Heart left ventricle (tissue), 16 donors: ENCODE data around the gene SYNDIG1. TPM values are rescaled to one million over a fixed set of nuclear protein-coding genes. Genes with fewer than 3 reads are reported as not detected.

Experiments used
- ATAC-seq, 4 donors: fragments of 200-7000 bp; cut with Tn5 transposase; one replicate each; pipeline ENCODE4 v1.9.1; 2020 to 2022; ENCODE audit warnings: moderate library complexity in 4 of 4, mild to moderate bottlenecking in 3 of 4, moderate number of reproducible peaks in 1 of 4
- DNase-seq, 5 donors: peaks; one replicate each; pipeline ENCODE4 v3.0.0-alpha.2; 2020
- H3K27ac ChIP-seq, 12 donors: fragments of 200-600 bp; sonication (generic) in 4 of 12; one replicate each; pipeline versions ENCODE4 v1.5.0 to v1.8.0; 2016 to 2022; ENCODE audit warnings: mild to moderate bottlenecking in 2 of 12
- H3K27me3 ChIP-seq, 9 donors: fragments of 200-600 bp; sonication (generic) in 2 of 9; one replicate each; pipeline versions ENCODE4 v1.5.1 to v1.8.0; 2016 to 2022; ENCODE audit warnings: mild to moderate bottlenecking in 3 of 9
- H3K36me3 ChIP-seq, 9 donors: fragments of 200-600 bp; sonication (generic) in 2 of 9; one replicate each; pipeline versions ENCODE4 v1.5.0 to v1.8.0; 2018 to 2022; ENCODE audit warnings: mild to moderate bottlenecking in 2 of 9
- H3K4me1 ChIP-seq, 12 donors: fragments of 200-600 bp; sonication (generic) in 4 of 12; one replicate each; pipeline versions ENCODE4 v1.5.0 to v1.8.0; 2016 to 2022; ENCODE audit warnings: mild to moderate bottlenecking in 3 of 12
- H3K4me3 ChIP-seq, 12 donors: fragments of 200-600 bp; sonication (generic) in 4 of 12; one replicate each; pipeline versions ENCODE4 v1.5.0 to v1.8.0; 2017 to 2022; ENCODE audit warnings: mild to moderate bottlenecking in 9 of 12, moderate library complexity in 4 of 12
- H3K9me3 ChIP-seq, 12 donors: fragments of 200-600 bp; sonication (generic) in 4 of 12; one replicate each; pipeline versions ENCODE4 v1.5.0 to v1.8.0; 2016 to 2022; ENCODE audit warnings: mild to moderate bottlenecking in 1 of 12
- POLR2A ChIP-seq, 2 donors: fragments of 450-650 bp; IDR thresholded peaks; one replicate each; pipeline ENCODE4 v1.6.1; 2017; ENCODE audit warnings: antibody characterized with exemption in 2 of 2, mild to moderate bottlenecking in 2 of 2, moderate library complexity in 2 of 2
- WGBS, 4 donors: extraction: QIAGEN DNeasy Blood & Tissue Kit in 2 of 4; methylation state at CpG; one replicate each; pipeline versions ENCODE4 v1.1.5 to v1.1.7; 2013 to 2018; 5-methylcytosine and 5-hydroxymethylcytosine counted together
- intact Hi-C, 10 donors: fragments of 100-400 bp; cut with DNase I; formaldehyde crosslinking; loops; one replicate each; pipeline versions ENCODE4 v1.11.1 to v1.14.2; 2022
- polyA plus RNA-seq, 2 donors: library from polyadenylated mRNA; stranded (reverse); fragments of 200-250 nt; gene quantifications; one replicate each; pipeline ENCODE4 v1.2.3, GENCODE V29; 2013
- total RNA-seq, 9 donors: library from RNA; depleted of rRNA in 2 of 9; stranded (reverse); fragments of >200 nt in 2 of 9; fragmentation: NEBNext Ultra II Directional in 3 of 9; extraction: Animal tissue kit (Norgen Biotek cat#: 25700) in 3 of 9; gene quantifications; one replicate each; pipeline versions ENCODE4 v1.1.0 to v1.2.4, GENCODE V29; 2016 to 2023
- TF ChIP-seq, protein P1 (sequence below), 12 donors: fragments of 200-600 bp; sonication (generic) in 4 of 12; IDR thresholded peaks; one replicate each; pipeline versions ENCODE4 v1.5.0 to v1.8.0; 2018 to 2022; ENCODE audit warnings: antibody characterized with exemption in 12 of 12, mild to moderate bottlenecking in 5 of 12
- donor health status: ischemic (EF 13 %, LVEDD 7.1; RV severe dilation, severe dysfunction).
- donor health status: healthy with polysubstance abuse.
- donor health status: DM: no; HTN: yes; CAD: no.
- donor health status: DM: no; HTN: no; CAD: no.
- donor health status: ischemic (EF 25% LVEDD 6.9; RV normal size, moderate dysfunction).
- donor health status: ischemic (EF 25% LVEDD 5.7; RV mildly dilated, moderate dysfunction).
- donor health status: healthy.
- donor health status: DM: yes; HTN: yes; CAD: no.
- donor health status: ischemic (EF 35%, LVEDD 5.7; RV mildly dilated, moderate dysfunction).
- donor health status: nonischemic (EF 11% LVEDD 7.7; RV severe dilation, severe dysfunction).
- donor health status: DM: yes; HTN: yes; CAD: no.
- donor health status: PGD.
- donor health status: ischemic (EF 29% LVEDD 5.4; RV normal size, mild dysfunction).
- donor health status: nonischemic (EF 23%, LVEDD 6.1; RV moderate dilation, normal function).

Gene SYNDIG1
- total and polyA plus RNA-seq, 11 donors: 8.4 to 41.8 (median 23.0) TPM

DNA sequence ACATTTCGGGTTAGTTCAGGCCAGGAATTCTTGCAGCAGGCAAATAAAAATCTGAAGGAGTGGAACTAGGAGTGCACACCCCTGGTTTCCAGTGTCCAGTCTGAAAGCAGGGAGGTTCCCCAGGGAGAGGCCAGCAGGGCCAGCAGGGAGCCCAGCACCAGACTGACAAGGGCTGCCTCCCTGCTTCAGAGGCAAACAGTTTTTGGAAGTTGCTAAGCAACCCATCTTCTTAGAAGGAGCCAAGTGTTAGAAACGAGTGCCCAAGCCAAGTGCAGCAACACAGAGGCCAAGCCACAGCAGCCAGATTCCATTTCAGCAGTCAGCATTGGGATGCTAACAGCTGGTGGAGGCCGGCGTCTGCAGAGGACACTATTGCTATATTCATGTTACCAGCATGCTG, 179.1 kb downstream of the SYNDIG1 start:
- H3K4me3 ChIP-seq: no peak overlapping the region
- WGBS, 4 donors: 44 to 58% (median 45%) methylated on average over 4 of the region's 4 CpGs
- peaks cover 0 to 15% (median 0%) of the 10 kb centered on the region in 12 donors for H3K9me3 ChIP-seq
- DNase-seq (peak in 1 of 5 donors; percentile 37), ATAC-seq (peak; percentile 18 to 69 (median 46))
- H3K4me1 ChIP-seq: no peaks in the 10 kb centered on the region
- no peaks in the 10 kb centered on the region for H3K36me3 ChIP-seq
- TF ChIP-seq, protein P1, sequence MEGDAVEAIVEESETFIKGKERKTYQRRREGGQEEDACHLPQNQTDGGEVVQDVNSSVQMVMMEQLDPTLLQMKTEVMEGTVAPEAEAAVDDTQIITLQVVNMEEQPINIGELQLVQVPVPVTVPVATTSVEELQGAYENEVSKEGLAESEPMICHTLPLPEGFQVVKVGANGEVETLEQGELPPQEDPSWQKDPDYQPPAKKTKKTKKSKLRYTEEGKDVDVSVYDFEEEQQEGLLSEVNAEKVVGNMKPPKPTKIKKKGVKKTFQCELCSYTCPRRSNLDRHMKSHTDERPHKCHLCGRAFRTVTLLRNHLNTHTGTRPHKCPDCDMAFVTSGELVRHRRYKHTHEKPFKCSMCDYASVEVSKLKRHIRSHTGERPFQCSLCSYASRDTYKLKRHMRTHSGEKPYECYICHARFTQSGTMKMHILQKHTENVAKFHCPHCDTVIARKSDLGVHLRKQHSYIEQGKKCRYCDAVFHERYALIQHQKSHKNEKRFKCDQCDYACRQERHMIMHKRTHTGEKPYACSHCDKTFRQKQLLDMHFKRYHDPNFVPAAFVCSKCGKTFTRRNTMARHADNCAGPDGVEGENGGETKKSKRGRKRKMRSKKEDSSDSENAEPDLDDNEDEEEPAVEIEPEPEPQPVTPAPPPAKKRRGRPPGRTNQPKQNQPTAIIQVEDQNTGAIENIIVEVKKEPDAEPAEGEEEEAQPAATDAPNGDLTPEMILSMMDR (IDR thresholded peaks at IDR 0.05): no peak
- no peak for TF ChIP-seq POLR2A (IDR thresholded peaks at IDR 0.05)
- no peak overlapping the region for H3K27ac ChIP-seq
- H3K27me3 ChIP-seq: no peaks in the 10 kb centered on the region
- intact Hi-C loops: no loop called here

DNA sequence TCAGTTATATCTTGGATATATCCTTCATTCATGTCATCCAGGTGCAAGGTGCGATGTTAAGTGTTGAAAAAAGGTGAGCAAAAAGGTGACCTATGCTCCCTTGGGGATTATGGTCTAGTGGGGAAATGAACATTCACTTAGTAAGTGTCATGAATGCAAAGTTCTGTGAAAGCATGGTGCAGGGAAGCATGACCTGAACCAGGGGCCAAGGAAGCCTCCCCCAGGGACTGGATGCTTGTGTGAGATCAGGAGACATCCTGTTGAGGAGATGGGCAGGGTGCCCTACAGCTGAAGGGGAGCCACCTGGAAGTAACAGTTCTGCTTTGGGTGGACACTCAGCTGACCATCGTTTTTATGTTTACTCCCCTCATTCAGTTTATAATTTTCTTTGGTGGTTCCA, 179.5 kb downstream of the SYNDIG1 start:
- no peak overlapping the region for H3K27ac ChIP-seq
- no peaks in the 10 kb centered on the region for H3K4me1 ChIP-seq
- H3K36me3 ChIP-seq: no peaks in the 10 kb centered on the region
- ATAC-seq (no peak), DNase-seq (no peak)
- WGBS, 4 donors: 71 to 84% (median 80%) methylated on average over 2 of the region's 2 CpGs
- H3K4me3 ChIP-seq: no peak overlapping the region
- intact Hi-C loops: no loop called here
- no peak for TF ChIP-seq POLR2A (IDR thresholded peaks at IDR 0.05)
- TF ChIP-seq, protein P1 (IDR thresholded peaks at IDR 0.05): no peak
- H3K27me3 ChIP-seq: no peaks in the 10 kb centered on the region
- H3K9me3 ChIP-seq: peaks cover 0 to 11% (median 0%) of the 10 kb centered on the region in 12 donors

DNA sequence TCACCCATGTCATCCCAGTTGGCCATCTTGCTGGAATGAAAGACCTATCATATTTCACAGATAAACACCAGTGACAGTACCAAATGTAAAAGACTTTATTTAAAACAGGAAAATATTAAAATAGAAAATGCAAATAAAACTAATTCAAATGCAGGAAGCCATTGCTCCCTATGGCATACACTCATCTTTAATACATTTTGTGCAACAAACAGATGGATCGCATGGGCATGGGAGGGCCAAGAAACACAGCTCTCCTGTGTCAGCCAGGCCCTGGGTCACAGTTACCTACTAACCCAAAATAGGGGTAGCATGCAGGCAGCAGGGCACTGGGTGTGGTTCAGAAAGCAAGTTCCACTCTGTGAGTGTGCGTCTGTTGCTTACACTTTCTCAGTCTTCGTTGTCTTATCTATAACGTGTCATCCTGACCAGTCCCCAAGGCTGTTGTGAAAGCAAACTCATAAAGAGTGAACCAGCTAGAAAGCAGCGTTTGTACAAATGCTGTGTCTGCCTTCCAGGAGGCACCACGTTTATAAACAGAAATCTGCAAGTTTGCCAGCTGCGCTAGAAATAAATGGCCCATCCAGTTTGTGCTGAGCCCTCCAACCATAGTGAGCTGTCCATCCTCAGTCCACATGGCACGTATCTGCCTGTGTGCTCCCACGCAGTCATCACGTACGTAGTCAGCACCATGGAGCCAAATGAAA, 180.5 kb downstream of the SYNDIG1 start:
- WGBS, 4 donors: 60 to 75% (median 69%) methylated on average over 11 of the region's 11 CpGs
- H3K27ac ChIP-seq: no peak overlapping the region
- H3K36me3 ChIP-seq: no peaks in the 10 kb centered on the region
- intact Hi-C loops: loop anchor here in 1 of 10 donors (10.0 kb wide), 1 partner anchor 55 kb away; no protein-coding TSS in a partner anchor
- H3K27me3 ChIP-seq: no peaks in the 10 kb centered on the region
- TF ChIP-seq, protein P1 (IDR thresholded peaks at IDR 0.05): no peak
- TF ChIP-seq POLR2A (IDR thresholded peaks at IDR 0.05): no peak
- H3K4me1 ChIP-seq: no peaks in the 10 kb centered on the region
- ATAC-seq: no peak
- no peak overlapping the region for H3K4me3 ChIP-seq
- no peak for DNase-seq
- peaks cover 0 to 10% (median 0%) of the 10 kb centered on the region in 12 donors for H3K9me3 ChIP-seq

DNA sequence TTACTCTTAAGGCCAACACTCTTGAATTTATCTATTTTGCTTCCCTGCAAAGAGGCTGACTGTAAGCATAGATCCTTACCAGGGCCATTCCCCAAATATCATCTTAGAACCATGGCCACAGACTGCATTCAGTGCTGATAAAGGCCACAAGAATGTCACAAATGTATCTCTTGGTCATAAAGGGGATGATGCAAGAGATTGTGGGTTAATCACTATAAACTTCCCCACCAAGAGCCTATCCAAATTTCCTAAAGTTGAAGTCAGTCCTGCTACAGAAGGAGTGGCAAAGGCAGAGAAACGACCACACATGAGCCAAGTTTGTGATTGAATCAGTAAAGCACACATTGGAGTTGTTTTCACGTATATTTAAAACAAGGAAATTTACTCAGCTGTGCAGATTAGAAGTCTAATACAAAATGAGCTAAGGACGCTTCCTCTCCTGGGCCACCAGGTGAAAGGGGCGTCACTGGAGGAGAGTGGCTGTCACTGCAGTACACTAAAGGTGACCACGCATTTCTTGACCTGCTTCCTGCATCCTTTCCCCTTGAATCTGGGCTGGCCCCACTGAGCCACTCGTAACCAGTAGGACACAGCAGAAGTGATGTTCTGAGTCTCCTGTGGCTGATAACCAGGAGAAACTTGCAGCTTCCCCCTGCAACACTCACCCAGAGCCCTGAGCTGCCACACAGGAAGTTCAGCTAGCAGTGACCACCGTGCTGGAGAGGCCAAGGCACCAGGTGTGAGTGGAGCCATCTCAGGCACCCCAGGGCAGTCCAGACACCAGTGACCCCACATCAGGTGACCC, 181.9 kb downstream of the SYNDIG1 start:
- H3K36me3 ChIP-seq: no peaks in the 10 kb centered on the region
- no peaks in the 10 kb centered on the region for H3K27me3 ChIP-seq
- peaks cover 0 to 10% (median 0%) of the 10 kb centered on the region in 12 donors for H3K9me3 ChIP-seq
- H3K4me3 ChIP-seq: no peak overlapping the region
- no peak for TF ChIP-seq POLR2A (IDR thresholded peaks at IDR 0.05)
- TF ChIP-seq, protein P1 (IDR thresholded peaks at IDR 0.05): no peak
- H3K4me1 ChIP-seq: no peaks in the 10 kb centered on the region
- no peak for DNase-seq
- no peak overlapping the region for H3K27ac ChIP-seq
- WGBS, 4 donors: 61 to 72% (median 66%) methylated on average over 5 to 7 of the region's 7 CpGs
- intact Hi-C loops: loop anchor here in 1 of 10 donors (10.0 kb wide), 1 partner anchor 57 kb away; no protein-coding TSS in a partner anchor
- no peak for ATAC-seq
